ENCODE results near the gene PTPRS. TPM values are rescaled to one million over a fixed set of nuclear protein-coding genes. Genes with fewer than 3 reads are reported as not detected.
A peak's percentile ranks its signal among the peaks of the same experiment; 100 is the strongest.

Gene PTPRS
- polyA plus RNA-seq, 1 donor from 2014 or later = 0.86 TPM

- H3K27ac Mint-ChIP-seq = no peak overlapping the region
- peaks cover 4% of the 10 kb centered on the region for H3K36me3 Mint-ChIP-seq
- peaks cover 17% of the 10 kb centered on the region for H3K27me3 Mint-ChIP-seq
- no peak overlapping the region for H3K4me3 Mint-ChIP-seq
- no peaks in the 10 kb centered on the region for H3K4me1 Mint-ChIP-seq
- peaks cover 0 to 1% (median 0%) of the 10 kb centered on the region in 3 donors for H3K9me3 Mint-ChIP-seq
These were observed 19.6 kb upstream of the PTPRS start for GRCh38 chr19:5360003-5360780.

GRCh38 chr19:5358173-5358800 is 17.7 kb upstream of the PTPRS start:
- no peak overlapping the region for H3K27ac Mint-ChIP-seq
- H3K4me1 Mint-ChIP-seq = peaks cover 0 to 3% (median 0%) of the 10 kb centered on the region in 3 donors
- H3K36me3 Mint-ChIP-seq = peaks cover 6% of the 10 kb centered on the region
- H3K4me3 Mint-ChIP-seq = no peak overlapping the region
- H3K9me3 Mint-ChIP-seq = peaks cover 0 to 4% (median 0%) of the 10 kb centered on the region in 3 donors
- H3K27me3 Mint-ChIP-seq = peaks cover 17% of the 10 kb centered on the region

GRCh38 chr19:5357584-5357983 is 17.0 kb upstream of the PTPRS start:
- Mint-ChIP-seq H3K27ac (peak overlapping the region in 1 of 3 donors; percentile 94), H3K9me3 (peaks cover 0 to 4% (median 0%) of the 10 kb centered on the region in 3 donors), H3K4me3 (peak overlapping the region in 1 of 4 donors; percentile 3), H3K27me3 (peaks cover 17% of the 10 kb centered on the region), H3K36me3 (peaks cover 6% of the 10 kb centered on the region), H3K4me1 (peaks cover 0 to 3% (median 0%) of the 10 kb centered on the region in 3 donors)

GRCh38 chr19:5356918-5357317 is 16.3 kb upstream of the PTPRS start:
- Mint-ChIP-seq H3K9me3 (peaks cover 0 to 4% (median 0%) of the 10 kb centered on the region in 3 donors), H3K4me3 (no peak overlapping the region), H3K4me1 (peaks cover 0 to 3% (median 0%) of the 10 kb centered on the region in 3 donors), H3K36me3 (peaks cover 5% of the 10 kb centered on the region), H3K27me3 (peaks cover 19% of the 10 kb centered on the region), H3K27ac (no peak overlapping the region)

GRCh38 chr19:5356428-5356827 is 15.8 kb upstream of the PTPRS start:
- H3K27me3 Mint-ChIP-seq = peaks cover 19% of the 10 kb centered on the region
- no peak overlapping the region for H3K27ac Mint-ChIP-seq
- H3K4me1 Mint-ChIP-seq = peaks cover 0 to 3% (median 0%) of the 10 kb centered on the region in 3 donors
- H3K4me3 Mint-ChIP-seq = no peak overlapping the region
- peaks cover 0 to 4% (median 0%) of the 10 kb centered on the region in 3 donors for H3K9me3 Mint-ChIP-seq
- H3K36me3 Mint-ChIP-seq = peaks cover 5% of the 10 kb centered on the region

GRCh38 chr19:5355693-5356092 is 15.1 kb upstream of the PTPRS start:
- Mint-ChIP-seq H3K4me1 (peaks cover 0 to 3% (median 0%) of the 10 kb centered on the region in 3 donors), H3K27me3 (peaks cover 19% of the 10 kb centered on the region), H3K36me3 (peaks cover 5% of the 10 kb centered on the region), H3K4me3 (no peak overlapping the region), H3K27ac (no peak overlapping the region), H3K9me3 (peaks cover 0 to 4% (median 0%) of the 10 kb centered on the region in 3 donors)

GRCh38 chr19:5355076-5355475 is 14.5 kb upstream of the PTPRS start:
- H3K4me3 Mint-ChIP-seq = no peak overlapping the region
- H3K27me3 Mint-ChIP-seq = peaks cover 12% of the 10 kb centered on the region
- peaks cover 0 to 3% (median 0%) of the 10 kb centered on the region in 3 donors for H3K4me1 Mint-ChIP-seq
- no peak overlapping the region for H3K27ac Mint-ChIP-seq
- peaks cover 5% of the 10 kb centered on the region for H3K36me3 Mint-ChIP-seq
- peaks cover 0 to 4% (median 0%) of the 10 kb centered on the region in 3 donors for H3K9me3 Mint-ChIP-seq

- H3K36me3 Mint-ChIP-seq = peaks cover 3% of the 10 kb centered on the region
- peaks cover 0 to 4% (median 0%) of the 10 kb centered on the region in 3 donors for H3K9me3 Mint-ChIP-seq
- H3K4me1 Mint-ChIP-seq = peaks cover 0 to 3% (median 0%) of the 10 kb centered on the region in 3 donors
- peaks cover 7% of the 10 kb centered on the region for H3K27me3 Mint-ChIP-seq
- H3K4me3 Mint-ChIP-seq = no peak overlapping the region
- H3K27ac Mint-ChIP-seq = peak overlapping the region in 1 of 3 donors; percentile 62
These were observed 13.8 kb upstream of the PTPRS start for GRCh38 chr19:5354403-5354802.

GRCh38 chr19:5352229-5352763 is 11.7 kb upstream of the PTPRS start:
- H3K27me3 Mint-ChIP-seq = peaks cover 8% of the 10 kb centered on the region
- H3K36me3 Mint-ChIP-seq = peaks cover 3% of the 10 kb centered on the region
- H3K27ac Mint-ChIP-seq = no peak overlapping the region
- peaks cover 0 to 4% (median 4%) of the 10 kb centered on the region in 3 donors for H3K9me3 Mint-ChIP-seq
- H3K4me3 Mint-ChIP-seq = no peak overlapping the region
- peaks cover 0 to 3% (median 0%) of the 10 kb centered on the region in 3 donors for H3K4me1 Mint-ChIP-seq

GRCh38 chr19:5351731-5352228 is 11.2 kb upstream of the PTPRS start:
- H3K36me3 Mint-ChIP-seq = peaks cover 4% of the 10 kb centered on the region
- H3K27ac Mint-ChIP-seq = no peak overlapping the region
- peaks cover 0 to 3% (median 0%) of the 10 kb centered on the region in 3 donors for H3K4me1 Mint-ChIP-seq
- peaks cover 0 to 8% (median 4%) of the 10 kb centered on the region in 3 donors for H3K9me3 Mint-ChIP-seq
- H3K27me3 Mint-ChIP-seq = peaks cover 8% of the 10 kb centered on the region
- no peak overlapping the region for H3K4me3 Mint-ChIP-seq

- peaks cover 1% of the 10 kb centered on the region for H3K36me3 Mint-ChIP-seq
- H3K27ac Mint-ChIP-seq = no peak overlapping the region
- no peaks in the 10 kb centered on the region for H3K4me1 Mint-ChIP-seq
- peaks cover 20% of the 10 kb centered on the region for H3K27me3 Mint-ChIP-seq
- peaks cover 0 to 11% (median 9%) of the 10 kb centered on the region in 3 donors for H3K9me3 Mint-ChIP-seq
- H3K4me3 Mint-ChIP-seq = no peak overlapping the region
These were observed 8.4 kb upstream of the PTPRS start for GRCh38 chr19:5349041-5349440.

- Mint-ChIP-seq H3K4me3 (no peak overlapping the region), H3K27ac (no peak overlapping the region), H3K9me3 (peaks cover 0 to 11% (median 6%) of the 10 kb centered on the region in 3 donors), H3K36me3 (peaks cover 1% of the 10 kb centered on the region), H3K4me1 (peaks cover 0 to 3% (median 0%) of the 10 kb centered on the region in 3 donors), H3K27me3 (peaks cover 26% of the 10 kb centered on the region)
These were observed 5.3 kb upstream of the PTPRS start for GRCh38 chr19:5345895-5346386.

GRCh38 chr19:5343848-5344247 is 3.2 kb upstream of the PTPRS start:
- Mint-ChIP-seq H3K4me3 (peak overlapping the region in 1 of 4 donors; percentile 3), H3K9me3 (peaks cover 0 to 11% (median 6%) of the 10 kb centered on the region in 3 donors), H3K27me3 (peaks cover 31% of the 10 kb centered on the region), H3K36me3 (peaks cover 1% of the 10 kb centered on the region), H3K4me1 (peaks cover 0 to 7% (median 2%) of the 10 kb centered on the region in 3 donors), H3K27ac (peak overlapping the region in 1 of 3 donors; percentile 19)

- peak overlapping the region in 1 of 3 donors; percentile 4 for H3K27ac Mint-ChIP-seq
These were observed 2.1 kb upstream of the PTPRS start for GRCh38 chr19:5342573-5343201.

More at GRCh38 chr19:5342573-5343201, 2.1 kb upstream of the PTPRS start:
- Mint-ChIP-seq H3K9me3 (peaks cover 0 to 11% (median 6%) of the 10 kb centered on the region in 3 donors), H3K36me3 (peaks cover 1% of the 10 kb centered on the region), H3K4me1 (peaks cover 0 to 7% (median 3%) of the 10 kb centered on the region in 3 donors), H3K4me3 (peak overlapping the region in 1 of 4 donors; percentile 12), H3K27me3 (peaks cover 35% of the 10 kb centered on the region)
